ENCODE results near the gene SDK2.

Gene SDK2

DNA sequence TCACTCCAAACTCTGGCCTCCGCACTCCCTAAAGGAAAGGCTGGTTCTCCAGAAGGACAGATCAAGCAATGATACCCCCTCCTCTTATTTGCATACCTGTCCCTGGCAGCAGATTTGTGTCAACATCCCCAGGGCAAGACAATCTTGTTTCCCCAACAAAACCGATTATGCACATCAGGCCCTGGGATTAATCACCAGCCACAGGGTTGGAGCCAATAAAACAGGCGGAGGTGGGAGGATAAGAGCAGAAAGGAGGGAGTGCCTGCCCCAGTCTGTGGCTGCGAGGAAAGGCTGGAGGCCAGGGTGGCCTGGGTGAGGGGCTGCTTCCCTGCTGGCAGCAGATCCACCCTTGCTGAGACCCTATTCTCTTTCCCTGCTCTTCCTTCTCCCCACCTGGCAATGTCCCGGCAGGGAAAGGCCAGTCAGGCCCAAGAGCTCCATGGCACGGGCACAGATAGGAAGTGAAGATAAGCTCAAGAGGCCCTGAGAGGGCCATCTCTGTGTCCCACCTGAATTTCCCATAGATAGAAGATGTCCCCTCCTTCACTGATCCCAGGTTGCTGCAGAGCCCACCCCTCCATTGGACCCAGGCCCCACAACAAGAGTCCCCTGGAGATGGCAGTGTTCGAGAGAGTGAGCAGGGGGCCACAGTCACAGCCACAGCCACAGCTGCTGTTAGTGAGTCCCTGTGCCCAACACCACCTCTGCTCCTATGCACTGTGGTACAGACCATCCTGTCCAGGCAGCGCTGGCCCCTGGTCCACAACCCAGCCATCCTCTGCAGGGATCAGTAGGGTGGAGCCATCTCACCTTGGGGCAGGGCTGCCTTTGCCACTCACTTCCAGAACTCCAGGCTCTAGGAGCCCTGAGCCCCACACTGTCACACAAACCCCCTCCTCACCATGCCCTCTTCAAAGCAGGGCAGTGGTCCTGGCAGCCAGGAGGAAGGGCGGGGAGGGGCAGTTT, 137.5 kb downstream of the SDK2 start:
- DNase-seq (ENCODE audit: low spot score): no peak

- no peak for DNase-seq (ENCODE audit: low spot score)
These were observed 140.7 kb downstream of the SDK2 start for GRCh38 chr17:73503560-73503959.

GRCh38 chr17:73500414-73500999, 143.7 kb downstream of the SDK2 start:
- DNase-seq (ENCODE audit: low spot score): no peak

DNA sequence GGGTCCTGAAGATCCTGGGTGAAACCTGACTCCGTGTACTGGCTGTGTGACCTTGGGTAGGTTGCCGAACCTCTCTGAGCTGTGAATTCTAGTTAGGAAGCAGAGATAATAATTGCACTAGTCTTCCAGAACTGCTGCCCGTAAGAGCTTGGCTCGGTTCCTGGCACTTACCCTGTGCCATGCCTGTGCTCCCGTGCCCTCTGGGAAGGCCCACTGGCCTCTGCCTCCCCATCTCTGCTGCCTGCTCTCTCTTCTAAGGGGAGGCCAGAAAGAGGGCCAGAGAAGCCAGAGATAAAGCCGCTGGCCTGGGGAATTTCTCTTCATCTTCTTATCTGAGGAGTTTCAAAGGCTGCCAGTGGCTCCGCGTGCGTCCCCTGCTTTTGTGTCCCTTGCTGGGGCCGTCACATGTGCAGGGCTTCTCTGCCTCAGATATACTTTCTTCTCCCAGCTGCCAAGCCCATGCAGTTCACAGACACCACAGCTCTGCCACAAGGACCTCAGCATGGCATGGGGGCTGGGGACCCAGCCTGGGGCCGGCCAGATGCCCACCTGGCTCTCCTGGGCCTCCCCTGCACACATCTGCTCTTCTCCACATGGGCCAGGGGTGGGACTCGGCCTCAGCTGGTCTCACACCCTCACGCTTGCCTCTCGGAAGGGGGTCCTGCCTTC, 145.2 kb downstream of the SDK2 start:
- DNase-seq (ENCODE audit: low spot score): no peak

DNA sequence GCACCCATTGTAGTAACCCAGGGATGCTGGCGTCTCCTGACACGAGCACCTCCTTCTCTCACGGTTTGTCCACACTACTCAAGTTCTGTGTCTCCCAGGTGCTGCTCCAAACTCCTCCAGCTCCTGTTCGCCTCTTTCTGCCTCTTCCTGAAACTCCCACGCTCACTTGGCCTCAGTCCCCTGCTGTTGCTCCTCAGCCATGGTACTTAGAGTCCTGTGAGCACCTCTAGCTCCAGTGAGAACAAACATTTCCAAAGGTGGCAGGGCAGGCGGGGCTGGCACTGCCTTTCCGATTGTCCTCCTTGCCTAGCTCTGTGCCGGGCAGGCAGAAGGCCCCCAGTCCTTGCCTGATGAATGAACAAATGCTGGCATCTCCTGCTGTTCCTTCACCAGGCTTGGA, 146.1 kb downstream of the SDK2 start:
- no peak for DNase-seq (ENCODE audit: low spot score)

DNA sequence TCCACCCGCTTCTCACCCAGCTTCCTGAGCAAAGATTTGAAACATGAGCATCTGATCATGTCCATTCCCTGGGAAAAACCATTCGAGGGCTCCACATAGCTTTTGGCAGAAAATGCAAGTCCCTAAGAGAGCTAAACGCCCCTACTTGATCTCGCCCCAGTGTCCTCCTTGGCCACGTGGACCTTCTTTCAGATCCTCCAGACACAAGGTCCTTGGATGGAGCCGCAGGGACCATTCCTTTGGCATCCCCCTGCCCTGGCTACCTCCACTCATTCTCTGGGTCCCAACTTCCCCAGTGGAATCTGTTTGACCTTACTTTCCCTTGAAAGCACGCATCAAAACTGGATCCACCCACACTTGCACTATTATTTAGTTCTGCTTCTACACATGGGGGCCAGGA, 146.5 kb downstream of the SDK2 start:
- no peak for DNase-seq (ENCODE audit: low spot score)

DNA sequence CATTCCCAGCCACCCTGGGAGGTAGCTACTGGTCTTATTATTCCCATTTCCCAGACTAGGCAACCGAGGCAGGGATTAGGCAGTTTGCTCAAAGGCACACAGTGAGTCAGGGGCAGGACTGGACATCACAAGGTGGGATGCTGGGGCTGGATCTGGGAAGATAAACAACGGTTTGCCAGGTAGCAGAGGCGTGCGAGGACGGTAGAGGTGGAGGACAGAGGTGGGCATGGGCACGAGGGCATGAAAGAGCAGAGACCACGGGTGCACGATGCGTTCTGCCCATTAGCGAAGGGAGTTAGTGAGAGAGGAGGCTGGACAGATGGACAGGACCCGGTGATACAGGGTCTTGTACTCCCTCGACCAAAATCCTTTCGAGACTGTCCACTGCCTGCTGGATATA, 148.0 kb downstream of the SDK2 start:
- no peak for DNase-seq (ENCODE audit: low spot score)

GRCh38 chr17:73495641-73496040, 148.6 kb downstream of the SDK2 start:
- DNase-seq (ENCODE audit: low spot score): no peak

DNA sequence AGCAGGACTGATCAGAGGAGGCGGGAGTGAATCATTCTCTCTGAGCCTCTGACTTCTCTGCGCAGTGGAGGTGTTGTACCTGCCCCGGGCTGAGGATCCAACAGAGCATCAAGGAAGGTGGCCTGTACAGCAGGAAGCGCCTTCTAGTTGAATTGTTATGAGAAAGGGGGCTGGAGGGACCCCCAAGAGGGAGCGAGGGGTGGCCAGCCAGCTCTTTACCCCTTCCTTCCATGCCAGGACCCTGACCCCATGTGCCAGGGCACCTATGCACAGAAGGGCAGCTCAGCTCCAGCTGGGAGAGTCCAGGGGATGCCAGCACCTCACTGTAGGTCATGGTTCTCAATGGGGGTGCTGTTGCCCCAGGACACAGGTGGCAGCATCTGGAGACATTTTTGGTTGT, 149.3 kb downstream of the SDK2 start:
- DNase-seq (ENCODE audit: low spot score): no peak

GRCh38 chr17:73493956-73494926, 150.0 kb downstream of the SDK2 start:
- DNase-seq (ENCODE audit: low spot score): no peak

DNA sequence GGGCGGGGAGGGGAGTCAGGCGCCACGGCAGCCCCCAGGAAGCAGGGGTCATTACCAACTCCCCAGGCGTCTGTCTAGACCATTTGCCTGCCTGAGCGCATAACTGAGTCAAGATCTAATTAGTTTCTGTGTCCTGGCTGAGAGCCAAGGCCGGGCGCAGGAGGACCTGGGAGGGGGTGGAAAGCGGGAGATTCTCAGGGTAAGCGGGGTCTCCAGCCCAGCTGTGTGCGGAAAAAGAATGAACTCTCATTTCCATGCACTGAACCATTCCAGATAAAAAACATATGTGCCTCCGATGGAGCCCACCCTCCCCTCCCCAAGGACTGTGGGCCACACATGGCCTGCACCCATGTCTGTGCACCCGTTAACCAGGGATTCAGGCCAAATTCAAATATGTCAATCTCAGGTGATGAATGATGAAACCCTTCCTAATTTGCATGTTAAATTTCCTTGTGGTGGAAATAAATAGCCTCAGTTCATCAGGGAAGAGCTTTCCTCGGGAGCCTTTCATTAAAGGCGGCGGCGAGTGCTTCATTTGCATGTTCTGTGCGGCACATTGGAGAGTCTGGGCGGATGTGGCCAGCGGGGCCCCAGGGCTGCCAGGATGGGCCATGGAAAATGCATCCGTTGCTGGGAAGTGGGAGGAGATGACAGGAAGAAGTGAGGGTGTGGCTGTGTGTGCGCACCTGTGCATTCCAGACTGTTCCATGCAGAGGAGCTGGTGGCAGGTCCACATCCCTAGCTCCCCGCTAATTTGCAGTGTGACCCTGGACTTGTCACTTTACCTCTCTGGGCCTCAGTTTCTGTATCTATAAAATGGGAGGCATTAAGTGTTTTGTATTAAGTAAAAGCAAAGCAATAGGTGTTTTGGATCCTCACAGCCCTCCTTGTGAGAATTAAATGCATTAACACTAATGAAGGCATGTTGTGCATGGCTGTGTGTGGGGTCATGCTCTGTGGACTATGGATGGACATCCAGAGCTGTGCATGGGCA, 151.1 kb downstream of the SDK2 start:
- DNase-seq (ENCODE audit: low spot score): no peak

DNA sequence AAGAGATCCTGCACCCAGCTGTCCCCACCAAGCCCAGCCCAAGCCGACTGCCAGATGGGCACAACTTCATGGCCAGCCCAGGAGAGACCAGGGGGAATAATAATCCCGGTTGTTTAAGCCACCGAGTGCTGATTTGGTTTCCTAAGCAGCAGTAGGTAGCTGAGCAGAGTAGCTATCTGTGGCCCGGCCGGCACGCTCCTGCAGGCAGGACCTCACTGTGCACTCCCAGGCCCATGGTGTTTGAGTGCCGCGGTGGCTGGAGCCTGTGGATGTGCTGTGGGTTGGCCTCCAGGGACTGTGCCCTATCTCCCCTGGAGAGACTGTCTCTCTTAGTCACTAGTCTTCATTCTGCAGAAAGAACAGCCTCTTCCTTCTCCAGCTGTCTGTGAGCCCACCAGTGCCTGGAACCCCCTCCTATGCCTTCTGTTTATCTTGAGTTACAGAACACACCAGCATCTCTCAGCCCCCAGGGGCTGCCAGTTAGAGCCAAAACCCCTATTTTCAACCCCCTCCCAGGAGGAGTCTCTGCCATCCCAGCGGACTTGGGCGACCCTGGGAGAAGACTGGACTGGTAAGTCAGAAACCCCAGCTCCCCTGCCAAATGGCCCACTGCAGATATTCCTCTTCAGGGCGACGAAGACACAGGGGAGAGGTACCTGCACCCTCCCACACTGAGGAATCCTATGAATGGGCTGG, 152.0 kb downstream of the SDK2 start:
- no peak for DNase-seq (ENCODE audit: low spot score)

GRCh38 chr17:73491648-73492047, 152.6 kb downstream of the SDK2 start:
- DNase-seq (ENCODE audit: low spot score): no peak

DNA sequence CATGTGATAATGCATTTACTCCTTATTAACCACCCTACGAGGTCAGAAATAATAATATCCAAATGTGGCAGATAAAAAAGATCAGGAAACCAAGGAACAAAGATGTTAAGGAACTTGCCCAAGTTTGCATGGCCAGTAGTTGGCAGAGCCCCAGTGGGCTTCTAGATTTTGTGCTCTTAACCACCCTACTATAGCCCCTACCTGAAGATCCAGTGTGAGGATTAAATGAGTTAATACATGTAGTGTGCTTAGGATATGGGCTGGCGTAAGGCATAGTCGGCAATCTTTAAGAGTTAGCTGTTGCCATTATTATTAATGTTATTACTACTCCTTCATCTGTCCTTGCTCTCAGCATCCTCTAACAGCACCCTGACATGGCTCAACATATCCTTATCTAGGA, 153.4 kb downstream of the SDK2 start:
- DNase-seq (ENCODE audit: low spot score): no peak

DNA sequence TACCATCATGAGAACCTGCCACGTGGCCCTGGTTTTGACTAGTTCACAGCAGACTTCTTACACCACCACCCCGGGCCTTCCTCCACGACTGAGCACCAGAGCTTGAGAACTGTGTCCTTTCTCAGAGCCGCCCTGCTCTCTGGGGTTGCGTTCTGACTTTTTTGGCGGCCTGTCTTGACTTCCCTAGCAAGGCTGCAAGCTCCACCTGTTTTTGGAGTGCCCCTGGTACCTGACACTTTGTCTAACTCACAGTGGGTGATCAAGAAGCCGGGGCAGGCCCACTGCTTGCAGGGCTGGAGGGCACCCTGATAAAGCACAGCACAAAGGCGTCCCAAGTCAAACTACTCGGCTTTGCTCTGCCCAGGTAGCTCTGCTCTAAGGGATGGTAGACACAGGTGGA, 154.3 kb downstream of the SDK2 start:
- no peak for DNase-seq (ENCODE audit: low spot score)

GRCh38 chr17:73489333-73489732, 154.9 kb downstream of the SDK2 start:
- DNase-seq (ENCODE audit: low spot score): no peak

GRCh38 chr17:73485130-73485529, 159.1 kb downstream of the SDK2 start:
- no peak for DNase-seq (ENCODE audit: low spot score)

- no peak for DNase-seq (ENCODE audit: low spot score)
These were observed 161.4 kb downstream of the SDK2 start for GRCh38 chr17:73482894-73483293.

- DNase-seq (ENCODE audit: low spot score): no peak
These were observed 162.0 kb downstream of the SDK2 start for GRCh38 chr17:73482251-73482716.

GRCh38 chr17:73481676-73482075, 162.6 kb downstream of the SDK2 start:
- no peak for DNase-seq (ENCODE audit: low spot score)
